WTC11 (cell line): Measurements from ENCODE around the gene PRR27. TPM values are rescaled to one million over a fixed set of nuclear protein-coding genes. Genes with fewer than 3 reads are reported as not detected.

Experiments used
- ATAC-seq: fragments of 200-7000 bp; cut with Tn5 transposase; 2 replicates; pipeline ENCODE4 v1.10.0; 2021; ENCODE audit warnings: mild to moderate bottlenecking, moderate library complexity
- CTCF ChIA-PET: fragments of 300-600 bp; sonication (Branson Sonifier 250); formaldehyde crosslinking; loops from one replicate; lab custom pipeline; 2021; ENCODE audit warnings: antibody characterized with exemption; lab: Charles Lee
- POLR2A ChIA-PET: fragments of 350-600 bp; sonication (Branson Sonifier 250); formaldehyde crosslinking; loops from one replicate; lab custom pipeline; 2021; ENCODE audit warnings: antibody characterized with exemption; lab: Charles Lee
- DNase-seq: peaks from one replicate; pipeline ENCODE4 v3.0.0; 2021; ENCODE audit warnings: low spot score
- H3K27ac Mint-ChIP-seq: 2 replicates; pipeline ENCODE4 v1.8.0; 2021; ENCODE audit warnings: mixed read lengths
- H3K27me3 Mint-ChIP-seq: 2 replicates; pipeline ENCODE4 v1.8.0; 2021; ENCODE audit warnings: low read depth, mild to moderate bottlenecking, moderate library complexity, mixed read lengths
- H3K36me3 Mint-ChIP-seq: 2 replicates; pipeline ENCODE4 v1.8.0; 2021; ENCODE audit warnings: mixed read lengths
- H3K4me1 Mint-ChIP-seq: 2 replicates; pipeline ENCODE4 v1.8.0; 2022; ENCODE audit warnings: mixed read lengths
- H3K4me3 Mint-ChIP-seq: 2 replicates; pipeline ENCODE4 v1.8.0; 2021; ENCODE audit warnings: mild to moderate bottlenecking, moderate library complexity, mixed read lengths
- H3K9me3 Mint-ChIP-seq: 2 replicates; pipeline ENCODE4 v1.8.0; 2021; ENCODE audit warnings: mixed read lengths
- AR ChIP-seq: fragments of 250-450 bp; sonication (Bioruptor Pico); IDR thresholded peaks from 2 replicates; pipeline ENCODE4 v1.9.0; 2021; ENCODE audit warnings: mild to moderate bottlenecking
- ATF1 ChIP-seq: sonication (generic); formaldehyde crosslinking; IDR thresholded peaks from 2 replicates; pipeline ENCODE4 v1.8.1; 2023; ENCODE audit warnings: mild to moderate bottlenecking, moderate library complexity, missing genetic modification reagents
- ATF2 ChIP-seq: sonication (generic); formaldehyde crosslinking; IDR thresholded peaks from 2 replicates; pipeline ENCODE4 v1.8.1; 2022; ENCODE audit warnings: low read depth, missing genetic modification reagents, borderline replicate concordance
- CREB1 ChIP-seq: sonication (generic); formaldehyde crosslinking; IDR thresholded peaks from 2 replicates; pipeline ENCODE4 v1.8.0; 2023; ENCODE audit warnings: mild to moderate bottlenecking, missing genetic modification reagents
- E2F1 ChIP-seq: sonication (generic); formaldehyde crosslinking; IDR thresholded peaks from 2 replicates; pipeline ENCODE4 v1.8.0; 2022; ENCODE audit warnings: mild to moderate bottlenecking, missing genetic modification reagents
- GABPB1 ChIP-seq: sonication (generic); formaldehyde crosslinking; IDR thresholded peaks from 2 replicates; pipeline ENCODE4 v1.8.1; 2023; ENCODE audit warnings: mild to moderate bottlenecking, missing genetic modification reagents
- IRF1 ChIP-seq: sonication (generic); formaldehyde crosslinking; IDR thresholded peaks from 2 replicates; pipeline ENCODE4 v1.8.0; 2023; ENCODE audit warnings: missing genetic modification reagents
- IRF2 ChIP-seq: sonication (generic); formaldehyde crosslinking; IDR thresholded peaks from 2 replicates; pipeline ENCODE4 v1.8.0; 2022; ENCODE audit warnings: low read depth, missing genetic modification reagents, borderline replicate concordance
- PRDM15 ChIP-seq: sonication (generic); formaldehyde crosslinking; IDR thresholded peaks from 2 replicates; pipeline ENCODE4 v1.8.0; 2022; ENCODE audit warnings: missing genetic modification reagents
- PREB ChIP-seq: sonication (generic); formaldehyde crosslinking; IDR thresholded peaks from 2 replicates; pipeline ENCODE4 v1.8.1; 2022; ENCODE audit warnings: mild to moderate bottlenecking, missing genetic modification reagents, moderate library complexity, borderline replicate concordance
- PRRX2 ChIP-seq: fragments of 250-450 bp; sonication (Bioruptor Pico); IDR thresholded peaks from 2 replicates; pipeline ENCODE4 v1.8.0; 2021; ENCODE audit warnings: mild to moderate bottlenecking
- SP1 ChIP-seq: sonication (generic); formaldehyde crosslinking; conservative IDR thresholded peaks from 2 replicates; pipeline ENCODE4 v1.8.1; 2022; ENCODE audit warnings: missing genetic modification reagents
- TEAD4 ChIP-seq: sonication (generic); formaldehyde crosslinking; IDR thresholded peaks from 2 replicates; pipeline ENCODE4 v1.8.0; 2022; ENCODE audit warnings: mild to moderate bottlenecking, missing genetic modification reagents
- ZBTB21 ChIP-seq: sonication (generic); formaldehyde crosslinking; IDR thresholded peaks from 2 replicates; pipeline ENCODE4 v1.8.1; 2023; ENCODE audit warnings: mild to moderate bottlenecking, missing genetic modification reagents, borderline replicate concordance
- ZNF281 ChIP-seq: sonication (generic); formaldehyde crosslinking; IDR thresholded peaks from 2 replicates; pipeline ENCODE4 v1.8.0; 2023; ENCODE audit warnings: mild to moderate bottlenecking, missing genetic modification reagents
- ZNF317 ChIP-seq: sonication (generic); formaldehyde crosslinking; IDR thresholded peaks from 2 replicates; pipeline ENCODE4 v1.8.1; 2023; ENCODE audit warnings: low read depth, mild to moderate bottlenecking, moderate library complexity, missing genetic modification reagents, borderline replicate concordance
- total RNA-seq: library from RNA; stranded (reverse); gene quantifications from 3 replicates; pipeline ENCODE4 v1.2.3, GENCODE V29; 2021

Gene PRR27
- total RNA-seq, 1 experiment from 2014 or later = not detected

GRCh38 chr4:70178075-70178660 lies 24.1 kb downstream of the PRR27 start (continued):
- no peak for TF ChIP-seq ZNF317 (CRISPR knock-in tag)
- no peak for TF ChIP-seq ZBTB21 (CRISPR knock-in tag)
- TF ChIP-seq CREB1 (CRISPR knock-in tag) = no peak
- TF ChIP-seq GABPB1 (CRISPR knock-in tag) = no peak
- TF ChIP-seq ZNF281 (CRISPR knock-in tag) = no peak
- no peak for TF ChIP-seq PREB
- TF ChIP-seq E2F1 (CRISPR knock-in tag) = no peak
- no peak for TF ChIP-seq PRRX2 (CRISPR knock-in tag)
- TF ChIP-seq AR (CRISPR knock-in tag) = no peak
- TF ChIP-seq IRF2 = no peak
- TF ChIP-seq, all 79 proteins: peak for 0

GRCh38 chr4:70179811-70180210 lies 25.8 kb downstream of the PRR27 start:
- DNase-seq (no peak), ATAC-seq (no peak)
- 0 out of 2 replicates have a peak, but pooled peaks cover 5% of the 10 kb centered on the region for H3K4me1 Mint-ChIP-seq
- H3K36me3 Mint-ChIP-seq = no peaks in the 10 kb centered on the region
- H3K27me3 Mint-ChIP-seq = no peaks in the 10 kb centered on the region; the same call in 1 of the 2 replicates
- H3K4me3 Mint-ChIP-seq = no peak overlapping the region
- no peak overlapping the region for H3K27ac Mint-ChIP-seq
- no peaks in the 10 kb centered on the region for H3K9me3 Mint-ChIP-seq
- ChIA-PET POLR2A (no interaction called here), CTCF (interaction anchor here (1.0 kb wide), 1 partner anchor 283 kb away, joined by 3 read pairs; no protein-coding TSS in a partner anchor)
- no peak for TF ChIP-seq TEAD4 (CRISPR knock-in tag)
- TF ChIP-seq SP1 = no peak
- TF ChIP-seq PRDM15 = no peak
- no peak for TF ChIP-seq IRF1
- TF ChIP-seq E2F1 (CRISPR knock-in tag) = no peak
- TF ChIP-seq ATF1 (CRISPR knock-in tag) = no peak
- TF ChIP-seq PREB = no peak
- TF ChIP-seq ATF2 = no peak
